ENCODE results near the gene ZNF160.
"Not testable (repeated sequence)": the region's sequence is repeated elsewhere in the genome, so short reads cannot be mapped to it uniquely, and the experiment has no call there.

The ZNF160 gene

DNA sequence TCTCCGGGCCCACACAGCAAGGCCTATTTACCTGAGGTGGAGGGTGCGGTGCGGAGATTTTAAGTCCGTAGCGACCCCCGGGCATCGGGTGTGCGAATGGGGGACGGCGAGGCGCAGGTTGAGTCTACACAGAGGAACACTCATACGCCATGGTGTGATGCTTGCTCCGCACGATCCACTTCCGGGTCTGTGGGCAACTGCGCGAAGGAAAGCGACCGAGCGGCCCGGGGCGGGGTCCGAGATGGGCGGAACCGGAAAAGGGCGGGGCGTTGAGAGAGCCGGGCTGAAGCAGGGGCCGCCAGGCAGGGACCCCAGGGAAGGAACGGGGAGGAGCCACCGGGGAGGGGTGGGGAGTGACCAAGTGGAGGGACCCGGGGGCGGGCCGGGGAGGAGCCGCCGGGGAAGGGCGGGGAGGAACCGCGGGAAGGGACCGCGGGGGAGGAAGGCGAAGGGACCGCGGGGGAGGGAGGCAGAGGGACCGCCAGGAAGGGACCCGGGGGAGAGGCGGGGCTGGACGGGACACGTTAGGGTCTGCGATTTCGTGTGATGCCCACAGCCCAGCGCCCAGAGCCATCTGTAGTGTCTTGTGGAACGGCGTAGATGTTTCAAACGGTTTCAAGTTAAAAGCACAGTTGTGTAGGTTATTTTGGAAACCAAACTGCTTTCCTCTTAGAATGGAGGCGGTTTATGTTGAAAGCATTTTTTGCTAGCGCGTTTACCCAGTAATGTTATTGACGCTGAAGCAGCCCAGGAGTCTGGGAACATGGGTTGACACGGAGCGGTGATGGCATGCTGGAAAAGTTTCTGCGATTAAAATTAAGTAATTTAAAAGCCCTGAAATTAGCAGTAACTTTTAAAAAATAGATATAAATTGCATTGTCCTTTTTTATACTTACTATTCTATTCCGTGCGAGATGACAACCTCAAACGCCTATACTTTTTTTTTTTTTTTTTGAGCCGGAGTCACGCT, at the start of gene ZNF160:
TSS of gene ZNF160 (minus strand) at position 189 of the 970 bp plus-strand sequence. CDS start 17,146 bp downstream, outside the sequence.
- peak; percentile 96 for DNase-seq (ENCODE audit: low read depth)

DNA sequence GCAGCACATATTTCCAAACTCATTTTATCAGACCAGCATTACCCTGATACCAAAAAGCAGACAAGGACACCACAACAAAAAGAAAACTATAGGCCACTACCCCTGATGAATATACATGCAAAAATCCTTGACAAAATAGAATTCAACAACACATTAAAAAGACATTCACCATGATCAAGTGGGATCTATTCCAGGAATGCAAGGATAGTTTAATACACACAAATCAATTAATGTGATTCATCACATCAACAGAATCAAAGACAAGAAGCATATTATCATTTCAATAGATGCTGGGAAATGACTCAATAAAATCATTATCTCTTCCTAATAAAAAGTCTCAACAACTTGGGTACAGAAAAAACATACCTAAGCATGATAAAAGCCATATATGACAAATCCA, 44.4 kb upstream of the ZNF160 start:
- DNase-seq (ENCODE audit: low read depth) = no peak

DNA sequence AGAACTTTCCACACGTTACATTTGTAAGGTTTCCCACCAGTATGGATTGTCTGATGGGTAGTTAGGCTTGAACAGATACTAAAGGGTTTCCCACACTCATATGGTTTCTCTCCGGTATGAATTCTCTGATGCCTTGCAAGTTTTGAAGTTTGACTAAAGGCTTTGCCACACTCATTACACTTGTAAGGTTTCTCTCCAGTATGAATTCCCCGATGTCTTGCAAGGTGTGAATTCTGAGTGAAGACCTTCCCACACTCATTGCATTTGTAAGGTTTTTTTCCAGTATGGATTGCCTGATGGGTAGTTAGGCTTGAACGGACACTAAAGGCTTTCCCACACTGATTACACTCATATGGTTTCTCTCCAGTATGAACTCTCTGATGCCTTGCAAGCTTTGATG, 37.1 kb upstream of the ZNF160 start:
- no peak for DNase-seq (ENCODE audit: low read depth)

DNA sequence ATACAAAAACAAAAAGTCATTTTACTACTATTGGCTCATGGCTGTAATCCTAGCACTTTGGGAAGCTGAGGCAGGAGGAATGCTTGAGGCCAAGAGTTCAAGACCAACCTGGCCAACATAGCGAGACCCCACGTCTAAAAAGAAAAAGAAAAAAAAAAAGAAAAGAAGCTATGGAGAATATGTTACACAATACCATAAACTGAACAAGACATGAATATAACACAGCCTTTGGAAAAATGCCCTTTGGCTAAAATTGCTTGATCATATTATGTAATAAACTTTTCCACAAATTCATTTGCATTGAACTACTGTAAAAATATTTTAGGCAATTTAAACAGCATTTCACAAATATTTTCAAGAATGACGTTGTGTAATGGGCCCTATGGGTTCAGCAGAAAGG, 33.2 kb upstream of the ZNF160 start:
- DNase-seq (ENCODE audit: low read depth) = no peak

DNA sequence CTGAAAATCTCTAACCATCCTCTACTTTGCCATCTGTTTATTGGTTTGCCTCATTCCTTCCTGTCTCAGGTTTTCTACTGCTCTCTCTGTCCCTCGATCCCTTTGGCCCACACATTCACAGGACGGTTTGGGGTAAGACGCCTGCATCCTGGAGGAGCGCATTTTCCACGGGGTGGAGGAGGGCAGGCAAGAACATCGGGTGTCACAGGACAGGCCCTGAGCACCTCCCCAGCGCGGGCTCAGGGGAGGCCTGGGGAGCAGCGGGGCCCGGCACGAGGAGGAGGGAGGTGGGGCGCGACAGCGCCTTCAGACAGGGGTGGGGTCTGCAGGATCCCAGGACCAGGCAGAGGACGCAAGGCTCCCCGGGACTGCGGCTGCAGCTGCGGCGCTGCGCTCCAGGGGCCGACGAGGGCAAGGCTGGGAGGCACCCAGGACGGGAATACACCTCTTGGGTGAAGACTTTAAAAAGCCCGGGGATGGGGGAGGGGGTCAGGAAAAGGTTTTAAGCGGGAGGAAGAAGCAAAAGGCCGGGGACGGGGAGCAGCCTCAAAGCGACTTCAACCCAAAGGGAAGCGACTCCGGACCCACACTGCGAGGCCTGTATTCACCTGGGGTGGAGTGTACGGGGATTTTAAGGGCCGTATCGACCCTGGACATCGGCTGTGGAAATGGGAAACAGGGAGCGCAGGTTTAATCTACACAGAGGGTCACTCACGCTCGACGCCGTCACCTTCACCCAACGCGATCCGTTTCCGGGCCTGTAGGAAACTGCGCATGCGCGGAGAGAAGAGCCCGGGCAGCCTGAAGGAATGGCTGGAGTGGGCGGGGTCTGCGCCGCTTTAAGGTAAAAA, 29.1 kb upstream of the ZNF160 start, which contains the start of gene ZNF415:
TSS of gene ZNF415 (minus strand) at position 770 of the 851 bp plus-strand sequence. CDS start 10,234 bp downstream, outside the sequence.
- peak; percentile 62 for DNase-seq (ENCODE audit: low read depth)

DNA sequence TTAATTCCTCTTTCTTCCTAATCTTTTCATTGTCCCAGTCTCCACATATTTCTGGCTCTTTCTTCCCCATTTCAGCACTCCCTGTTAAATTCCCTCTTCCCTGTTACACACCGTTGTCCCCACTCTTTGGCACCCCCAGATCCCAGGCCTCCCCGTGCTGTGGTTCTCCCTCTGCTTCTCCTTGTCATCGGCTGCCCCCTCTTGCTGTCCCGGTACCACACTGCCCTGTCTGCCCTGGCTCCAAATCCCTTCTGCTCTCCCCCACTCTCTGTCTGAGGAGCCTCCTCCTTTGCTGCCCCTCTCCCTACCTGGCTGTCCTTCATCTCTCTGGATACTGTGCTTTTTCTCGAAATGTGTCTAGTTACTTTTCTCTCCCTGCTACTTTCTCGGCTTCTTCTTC, 28.5 kb upstream of the ZNF160 start:
- DNase-seq (ENCODE audit: low read depth) = no peak

DNA sequence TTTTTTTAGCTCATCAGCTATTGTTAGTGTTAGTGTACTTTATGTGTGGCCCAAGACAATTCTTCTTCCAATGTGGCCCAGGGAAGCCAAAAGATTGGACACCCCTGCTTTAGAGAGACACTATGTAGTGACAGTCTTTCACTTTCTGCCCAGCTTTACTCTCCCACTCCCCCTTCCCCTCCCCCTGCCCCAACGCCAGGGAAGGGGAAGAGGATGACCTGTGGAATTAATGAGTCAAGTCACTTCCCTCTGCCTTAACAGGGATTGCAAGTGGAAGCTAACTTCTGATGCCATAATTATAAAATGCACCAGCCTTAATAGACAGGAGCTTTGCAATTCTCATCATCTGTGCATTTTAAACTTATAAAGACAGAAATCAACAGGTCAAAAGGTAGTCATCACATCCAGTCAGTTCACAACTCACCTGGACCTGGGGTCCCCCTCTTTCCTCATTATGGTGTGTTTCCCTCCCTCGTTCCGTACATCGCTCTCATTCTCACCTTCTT, 27.9 kb upstream of the ZNF160 start:
- DNase-seq (ENCODE audit: low read depth) = no peak

DNA sequence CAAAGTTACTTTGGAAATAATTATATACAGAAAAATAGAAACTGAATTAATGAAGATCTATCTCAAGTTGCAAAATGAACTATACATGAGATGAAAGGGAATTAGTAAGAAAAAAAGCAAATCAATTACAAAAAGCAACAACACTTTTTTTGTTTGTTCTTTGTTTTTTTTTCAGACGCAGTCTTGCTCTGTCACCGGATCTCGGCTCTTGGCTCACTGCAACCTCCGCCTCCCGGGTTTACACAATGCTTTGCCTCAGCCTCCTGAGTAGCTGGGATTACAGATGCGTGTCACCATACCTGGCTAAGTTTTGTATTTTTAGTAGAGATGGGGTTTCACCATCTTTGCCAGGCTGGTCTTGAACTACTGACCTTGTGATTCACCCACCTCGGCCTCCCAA, 27.3 kb upstream of the ZNF160 start:
- DNase-seq (ENCODE audit: low read depth) = peak; percentile 17

DNA sequence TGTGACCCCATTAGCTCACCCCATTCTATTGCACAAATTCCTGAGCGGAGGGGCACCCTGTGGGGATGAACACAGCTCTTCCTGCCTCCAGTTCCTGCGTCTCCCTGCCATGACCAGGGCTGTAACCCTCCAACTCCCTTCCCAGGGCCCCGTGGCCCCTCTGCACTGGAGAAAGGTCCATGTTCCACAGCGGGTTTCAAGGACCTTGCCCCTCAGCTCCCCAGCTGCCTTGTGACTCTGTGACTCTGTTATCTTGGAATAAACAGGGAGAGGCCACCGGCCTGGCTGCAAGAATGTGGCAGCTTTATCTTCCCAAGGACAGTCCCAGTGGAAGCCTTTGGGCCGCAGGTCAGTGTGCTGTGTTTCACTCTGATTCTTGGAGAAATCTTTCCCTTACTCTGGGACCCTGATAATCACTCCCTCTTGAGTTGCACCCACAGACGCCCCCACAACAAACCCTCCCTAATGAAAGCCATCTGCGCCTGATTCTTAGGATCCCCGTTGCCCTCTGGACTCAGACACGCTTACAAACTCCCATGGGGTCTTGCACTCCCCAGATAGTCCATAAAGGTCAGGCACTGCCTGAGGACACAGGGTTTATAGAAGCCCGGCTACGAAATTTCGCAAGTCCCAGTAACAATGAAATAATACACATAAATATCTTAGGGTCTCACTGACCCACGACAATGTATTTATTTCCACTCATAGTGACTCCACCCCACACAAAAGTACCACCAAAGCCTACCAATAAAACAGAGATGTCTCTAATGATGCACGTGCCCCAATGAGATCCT, 23.7 kb upstream of the ZNF160 start:
- DNase-seq (ENCODE audit: low read depth) = not testable (repeated sequence)

DNA sequence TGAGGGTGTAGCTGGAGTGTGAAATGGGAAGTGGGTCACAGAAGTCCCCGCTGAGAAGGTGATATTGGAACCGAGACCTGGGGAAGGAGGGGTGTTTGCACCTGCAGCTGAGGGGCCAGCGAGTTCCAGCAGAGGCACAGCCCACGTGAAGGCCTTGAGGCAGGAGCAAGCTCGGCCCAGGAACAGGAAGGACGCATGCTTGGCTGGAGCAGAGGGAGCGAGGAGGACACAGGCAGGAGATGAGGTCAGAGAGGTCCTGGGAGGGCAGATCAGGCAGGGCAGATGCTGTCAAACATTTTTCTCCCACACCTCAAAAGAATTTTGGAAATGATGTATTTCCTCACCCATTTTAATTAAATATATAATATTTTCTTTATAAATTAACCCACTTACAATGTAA, 20.2 kb upstream of the ZNF160 start:
- DNase-seq (ENCODE audit: low read depth) = no peak

DNA sequence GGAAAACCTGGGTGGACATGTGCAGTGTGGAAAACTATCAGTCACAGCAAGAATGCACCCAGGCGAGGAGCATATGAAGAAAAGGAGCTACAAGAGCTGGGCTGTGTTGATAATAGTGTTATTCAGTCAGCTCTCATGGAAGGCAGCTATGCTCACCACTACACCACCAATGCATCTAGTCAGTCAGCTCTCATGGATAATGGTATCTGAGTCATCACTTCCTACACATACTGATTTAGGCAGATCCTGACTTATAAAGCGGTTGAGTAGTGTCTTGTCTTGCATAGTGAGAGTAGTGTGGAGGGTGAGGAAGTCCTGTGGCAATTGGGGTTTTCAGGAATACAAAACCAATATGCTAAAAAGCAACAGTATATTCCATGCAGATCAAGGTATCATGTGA, 9.1 kb upstream of the ZNF160 start:
- DNase-seq (ENCODE audit: low read depth) = peak; percentile 56

DNA sequence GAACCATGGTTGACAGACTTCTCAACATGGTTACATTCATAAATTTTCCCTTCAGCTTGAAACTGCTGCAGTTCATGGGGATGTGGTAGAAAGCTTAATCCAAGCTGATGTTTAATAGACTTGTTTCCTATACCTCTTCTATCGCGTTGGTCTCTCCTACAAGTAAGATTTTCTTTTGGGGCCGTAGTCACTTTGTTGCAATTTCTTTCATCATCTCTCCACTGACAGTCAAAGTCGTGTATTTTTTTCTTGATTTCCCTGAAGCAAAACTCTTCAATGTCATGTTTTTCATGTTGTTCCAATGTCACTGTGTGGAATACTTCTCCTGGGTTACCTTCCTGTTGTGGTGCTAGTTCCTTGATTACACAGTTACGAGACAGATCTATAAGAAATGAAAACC, 6.3 kb upstream of the ZNF160 start:
- no peak for DNase-seq (ENCODE audit: low read depth)

DNA sequence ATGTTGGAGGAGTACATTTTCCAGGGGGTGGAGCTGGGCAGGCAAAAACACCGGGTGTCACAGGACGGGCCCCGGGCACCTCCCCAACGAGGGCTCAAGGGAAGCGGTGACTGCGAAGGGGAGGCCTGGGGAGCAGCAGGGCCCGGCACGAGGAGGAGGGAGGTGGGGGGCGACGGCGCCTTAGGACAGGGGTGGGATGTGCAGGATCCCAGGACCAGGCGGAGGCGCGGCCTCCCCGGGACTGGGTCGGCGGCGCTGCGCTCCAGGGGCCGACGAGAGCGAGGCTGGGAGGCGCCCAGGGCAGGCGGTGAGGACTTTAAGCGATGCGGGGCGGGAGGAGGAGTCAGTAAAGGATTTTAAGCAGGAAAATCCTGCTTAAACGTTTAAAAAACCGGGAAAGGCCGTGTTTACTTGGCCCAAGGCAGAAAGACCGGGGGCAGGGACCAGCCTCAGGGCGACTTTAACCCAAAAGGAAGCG, 427 bp downstream of the ZNF160 start:
- DNase-seq (ENCODE audit: low read depth) = peak; percentile 49

DNA sequence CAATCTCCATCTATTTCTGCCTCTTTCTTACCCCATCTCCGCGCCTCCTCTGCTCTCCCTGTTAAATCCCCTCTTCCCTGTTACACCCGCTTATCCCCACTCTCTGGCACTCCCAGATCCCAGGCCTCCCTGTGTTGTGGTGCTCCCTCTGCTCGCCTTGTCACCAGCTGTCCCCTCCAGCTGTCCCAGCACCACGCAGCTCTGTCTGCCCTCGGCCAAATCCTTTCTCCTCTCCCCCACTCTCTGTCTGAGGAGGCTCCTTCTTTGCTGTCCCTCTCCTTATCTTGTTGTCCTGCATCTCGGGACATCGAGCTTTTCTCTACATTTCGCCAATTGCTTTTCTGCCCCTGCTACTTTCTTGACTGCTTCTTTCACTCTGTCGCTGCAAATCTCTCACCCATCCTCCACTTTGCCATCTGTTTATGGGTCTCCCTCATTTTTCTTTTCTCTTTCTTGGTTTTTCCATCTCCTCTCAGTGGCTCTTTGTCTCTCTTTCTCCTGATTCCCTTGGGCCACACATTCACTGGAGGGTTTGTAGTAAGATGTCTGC, 941 bp downstream of the ZNF160 start:
- DNase-seq (ENCODE audit: low read depth) = no peak

DNA sequence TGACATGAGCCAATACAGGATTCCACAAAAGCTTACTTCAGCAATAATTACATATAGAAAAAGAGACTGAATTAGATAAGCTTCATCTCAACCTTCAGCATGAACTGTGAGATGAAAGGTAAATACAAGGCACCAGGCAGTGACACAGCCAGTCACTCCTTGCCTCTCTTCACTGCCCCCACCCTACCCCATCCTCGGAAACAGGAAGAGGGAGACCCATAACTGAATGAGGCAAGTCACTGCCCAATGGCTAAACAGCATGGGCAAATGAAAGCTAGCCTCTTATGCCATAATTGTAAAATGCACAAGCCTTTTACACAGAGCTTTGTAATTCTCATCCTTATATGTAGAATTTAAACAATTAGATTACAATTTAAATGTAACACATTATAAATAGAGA, 1.7 kb downstream of the ZNF160 start:
- peak; percentile 22 for DNase-seq (ENCODE audit: low read depth)

DNA sequence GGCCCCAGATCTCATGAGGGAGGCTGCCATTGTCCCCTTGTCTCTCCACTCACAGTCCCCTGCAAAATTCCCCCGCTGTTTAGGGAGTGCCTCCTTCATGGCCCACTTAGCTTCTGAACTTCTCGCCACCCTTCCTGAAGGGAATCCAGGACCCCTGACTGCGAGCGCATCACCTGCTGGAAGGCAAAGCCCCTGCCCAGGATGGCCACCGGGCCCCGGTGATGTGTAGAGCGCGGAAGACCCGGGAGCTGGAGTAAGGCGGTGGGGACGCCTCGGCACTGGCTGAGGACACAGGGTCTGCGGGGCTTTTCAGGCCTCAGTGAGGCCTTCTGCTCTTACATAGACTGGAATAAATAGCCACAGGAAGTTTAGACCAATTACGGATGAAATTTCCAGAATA, 4.7 kb downstream of the ZNF160 start:
- DNase-seq (ENCODE audit: low read depth) = not testable (repeated sequence)

DNA sequence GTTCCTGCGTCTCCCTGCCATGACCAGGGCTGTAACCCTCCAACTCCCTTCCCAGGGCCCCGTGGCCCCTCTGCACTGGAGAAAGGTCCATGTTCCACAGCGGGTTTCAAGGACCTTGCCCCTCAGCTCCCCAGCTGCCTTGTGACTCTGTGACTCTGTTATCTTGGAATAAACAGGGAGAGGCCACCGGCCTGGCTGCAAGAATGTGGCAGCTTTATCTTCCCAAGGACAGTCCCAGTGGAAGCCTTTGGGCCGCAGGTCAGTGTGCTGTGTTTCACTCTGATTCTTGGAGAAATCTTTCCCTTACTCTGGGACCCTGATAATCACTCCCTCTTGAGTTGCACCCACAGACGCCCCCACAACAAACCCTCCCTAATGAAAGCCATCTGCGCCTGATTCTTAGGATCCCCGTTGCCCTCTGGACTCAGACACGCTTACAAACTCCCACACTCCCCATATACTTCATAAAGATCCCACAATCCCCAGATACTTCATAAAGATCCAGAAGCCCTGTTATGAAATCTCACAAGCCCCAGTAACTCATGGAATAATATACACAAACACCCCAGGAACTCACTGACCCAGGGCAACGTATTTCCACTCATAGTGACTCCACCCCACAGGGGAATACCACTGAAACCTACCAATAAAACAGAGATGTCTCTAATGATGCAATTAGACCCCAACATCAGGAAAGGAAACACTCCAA, 6.1 kb downstream of the ZNF160 start:
- DNase-seq (ENCODE audit: low read depth) = not testable (repeated sequence)

DNA sequence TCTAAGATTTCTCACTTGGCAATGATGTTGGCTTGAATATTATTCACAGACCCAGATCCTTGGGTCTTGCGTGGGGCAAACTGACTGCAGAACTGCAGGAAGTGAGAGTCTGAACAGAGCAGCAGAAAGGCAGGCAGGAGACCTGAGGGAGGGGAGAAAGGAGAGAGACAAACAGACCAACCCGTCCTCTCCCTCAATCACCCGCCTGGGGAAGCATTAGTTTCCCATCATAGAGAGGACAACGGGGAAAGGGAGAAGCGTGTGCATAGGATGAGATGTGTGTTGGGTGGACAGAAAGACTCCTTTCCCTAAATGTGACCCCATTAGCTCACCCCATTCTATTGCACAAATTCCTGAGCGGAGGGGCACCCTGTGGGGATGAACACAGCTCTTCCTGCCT, 6.6 kb downstream of the ZNF160 start:
- DNase-seq (ENCODE audit: low read depth) = not testable (repeated sequence)

DNA sequence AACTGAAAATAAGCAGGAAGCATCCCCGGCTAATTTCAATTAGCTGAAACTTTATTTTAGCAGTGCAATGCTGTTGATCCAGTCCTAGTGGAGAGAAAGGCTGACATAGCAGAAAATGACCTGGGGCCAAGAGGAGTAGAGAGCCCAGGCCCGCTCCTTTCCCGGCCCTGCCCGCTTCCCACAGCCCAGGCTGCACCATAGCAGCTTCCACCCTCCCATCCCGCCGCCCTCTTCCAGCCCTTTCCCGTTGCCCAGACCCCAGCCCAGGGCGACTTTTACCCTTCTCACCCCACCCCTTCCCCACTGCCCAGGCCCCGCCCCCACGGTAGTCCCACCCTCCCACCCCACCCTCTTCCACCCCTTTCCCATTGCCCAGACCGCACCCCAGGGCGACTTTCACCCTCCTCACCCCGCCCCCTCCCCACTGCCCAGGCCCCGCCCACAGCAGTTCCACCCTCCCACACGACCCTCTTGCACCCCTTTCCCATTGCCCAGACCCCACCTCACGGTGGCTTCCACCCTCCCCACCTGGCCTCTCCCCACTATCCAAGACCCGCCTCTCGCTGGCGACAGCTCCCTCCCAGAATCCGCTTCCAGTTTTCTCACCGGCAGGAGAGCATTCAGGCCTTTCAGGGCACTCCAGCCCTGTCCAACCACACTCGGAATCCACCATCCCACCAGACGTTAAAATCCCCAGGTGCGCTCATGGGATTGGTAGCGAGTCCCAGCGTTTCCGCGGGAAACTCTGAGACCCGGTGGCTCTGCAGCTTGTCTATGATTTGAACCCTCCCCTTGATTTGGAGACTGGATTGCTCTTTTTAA, 8.3 kb downstream of the ZNF160 start:
- DNase-seq (ENCODE audit: low read depth) = no peak

DNA sequence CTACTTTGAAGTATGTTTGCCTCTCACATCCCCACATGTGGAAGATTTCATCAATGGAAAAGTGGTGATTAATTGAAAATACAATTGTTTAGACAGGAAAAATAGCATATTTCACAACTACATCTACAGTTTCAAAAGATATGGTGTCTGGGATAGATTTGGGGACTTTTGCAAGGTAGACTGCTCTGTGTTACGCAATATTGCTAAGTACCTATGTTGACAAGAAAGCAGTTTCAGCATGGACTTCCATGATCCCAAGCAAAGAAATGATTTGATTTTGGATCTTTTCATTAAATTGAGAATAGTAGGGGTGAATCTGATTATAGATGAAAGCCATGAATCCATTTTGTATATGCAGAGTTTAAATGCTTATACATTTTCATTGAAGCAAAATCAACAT, 10.5 kb downstream of the ZNF160 start:
- no peak for DNase-seq (ENCODE audit: low read depth)
